ENCODE data around the gene HHAT.

Gene HHAT

DNA sequence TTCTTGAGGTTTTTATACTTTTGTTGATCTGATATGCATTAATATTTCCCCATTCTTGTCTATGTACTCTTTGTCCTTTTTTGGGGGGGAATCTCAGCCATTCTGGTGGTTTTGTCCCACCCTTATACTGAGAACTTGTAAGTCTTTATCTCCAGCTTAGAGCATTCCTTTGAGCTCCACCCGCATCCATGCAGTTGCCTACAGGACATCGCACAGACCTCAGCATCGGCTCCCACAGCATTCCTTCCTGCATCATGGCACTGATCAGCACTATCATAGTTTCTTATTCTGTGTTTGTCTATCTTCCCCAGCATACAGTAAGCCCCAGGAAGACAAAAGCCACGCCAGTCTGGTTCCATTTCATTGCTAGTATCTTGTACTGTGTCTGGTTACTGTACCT, 33.0 kb downstream of the HHAT start:
- DNase-seq: no peak

DNA sequence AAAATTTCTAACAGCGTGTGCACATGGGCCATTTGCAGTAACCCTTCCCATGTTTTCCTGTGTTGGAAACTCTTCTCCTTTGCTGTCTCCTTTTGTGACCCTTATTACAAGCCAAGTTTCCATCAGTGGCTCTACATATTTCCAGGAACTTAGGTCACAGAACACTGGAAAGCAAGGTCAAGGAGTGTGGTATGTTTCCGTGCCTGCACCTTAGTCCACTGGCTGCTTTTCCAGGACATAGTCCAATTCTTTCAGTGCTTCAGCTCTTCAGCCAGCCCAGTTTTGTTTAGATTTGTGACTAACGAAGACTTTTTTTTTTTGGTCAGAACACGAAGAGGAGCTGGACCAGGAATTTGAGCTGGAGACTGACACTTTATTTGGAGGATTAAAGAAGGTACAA, 33.8 kb downstream of the HHAT start:
- DNase-seq: no peak

DNA sequence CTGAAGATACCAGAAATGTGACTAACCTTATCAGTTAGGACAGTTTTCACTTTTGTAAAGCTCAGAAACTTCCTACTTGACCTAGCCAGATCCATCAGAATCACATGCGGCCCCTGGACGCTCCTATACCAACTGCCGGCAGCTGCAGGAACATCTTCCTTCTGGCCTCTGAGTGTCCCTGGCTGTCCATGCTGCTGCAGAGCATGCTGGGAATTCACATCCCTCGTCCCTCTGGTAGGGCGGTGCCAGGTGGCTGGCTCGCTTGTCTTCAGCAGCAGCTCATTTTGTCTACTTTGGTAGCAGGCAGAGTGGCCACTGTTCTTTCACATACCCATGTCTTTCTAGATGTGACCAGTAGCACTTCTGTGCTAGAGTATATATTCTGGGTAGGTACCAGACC, 34.4 kb downstream of the HHAT start:
- DNase-seq: peak; percentile 48 to 62

DNA sequence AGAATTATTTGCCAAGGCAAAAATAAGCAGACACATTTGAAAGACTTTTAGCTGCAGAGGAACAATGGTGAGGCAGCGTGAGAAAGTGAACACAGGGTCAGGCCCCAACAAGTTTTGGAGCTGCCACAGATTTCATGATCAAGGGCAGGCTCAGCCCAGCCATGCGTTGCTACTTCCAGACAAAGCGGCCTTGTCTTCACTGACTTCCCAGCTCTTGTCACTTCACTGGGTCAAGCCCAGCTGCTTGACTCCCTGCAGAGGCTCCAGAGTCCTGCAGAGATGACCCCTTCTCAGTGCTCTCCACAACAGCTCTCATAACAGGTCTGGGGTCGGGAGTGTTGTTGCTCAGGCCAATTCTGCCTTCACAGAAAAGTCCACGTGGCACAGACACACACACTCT, 35.8 kb downstream of the HHAT start:
- no peak for DNase-seq

DNA sequence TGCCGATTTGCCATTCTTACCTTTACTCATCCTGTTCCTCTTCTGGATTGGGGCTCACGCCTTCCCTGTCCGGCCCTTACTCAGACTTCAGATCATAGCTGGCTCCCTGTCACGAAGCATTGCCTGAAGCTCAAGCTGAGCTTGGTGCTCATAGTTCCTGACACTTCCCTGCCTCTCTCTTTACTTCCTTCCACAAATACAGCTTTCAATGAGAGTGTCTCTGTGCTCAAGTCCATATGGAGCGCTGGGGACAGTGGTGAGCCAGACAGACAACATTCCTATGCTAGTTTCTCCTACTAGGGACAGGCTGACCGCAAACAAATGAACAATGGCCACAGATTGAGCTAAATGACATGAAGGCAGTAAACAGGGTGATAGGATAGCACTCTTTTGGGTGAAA, 38.1 kb downstream of the HHAT start:
- DNase-seq: no peak

DNA sequence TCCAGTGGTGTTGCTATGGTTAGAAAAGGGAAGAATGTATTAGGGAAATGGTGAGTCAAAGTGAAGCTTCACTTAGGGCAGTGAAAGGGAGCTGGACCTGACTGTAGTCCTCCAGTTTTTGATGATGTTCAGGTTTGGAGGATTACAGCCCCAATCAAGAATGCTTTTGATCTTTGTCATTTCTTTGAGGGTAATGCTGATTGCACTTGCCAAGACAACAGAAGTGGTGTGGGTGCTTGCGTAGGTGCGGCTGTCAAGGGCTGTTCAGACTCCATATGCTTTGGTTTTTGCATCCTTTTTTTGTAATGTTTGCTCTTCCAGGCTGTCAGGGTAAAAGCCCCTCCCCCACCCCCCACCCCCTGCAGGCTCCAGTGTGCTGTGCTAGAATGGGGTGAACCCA, 38.9 kb downstream of the HHAT start:
- DNase-seq: no peak

DNA sequence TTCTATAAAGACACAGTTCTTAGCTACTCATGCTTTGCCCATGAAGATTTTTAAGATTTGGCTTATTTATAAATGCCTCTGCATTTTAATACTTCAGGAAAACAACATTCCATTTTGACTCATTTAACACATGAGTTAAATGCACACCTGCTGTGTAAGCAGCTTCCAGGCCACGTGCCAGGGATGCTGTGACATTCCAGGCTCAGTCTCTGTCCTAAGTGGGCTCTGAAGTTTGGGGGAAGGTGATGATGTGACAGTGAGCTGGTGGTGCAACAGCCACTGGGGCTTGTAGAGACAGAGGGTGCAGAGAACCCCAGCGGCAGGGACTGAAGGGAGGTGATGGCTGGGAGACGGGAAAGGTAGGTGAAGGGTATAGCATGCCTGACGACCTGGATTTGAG, 40.7 kb downstream of the HHAT start:
- DNase-seq: no peak

DNA sequence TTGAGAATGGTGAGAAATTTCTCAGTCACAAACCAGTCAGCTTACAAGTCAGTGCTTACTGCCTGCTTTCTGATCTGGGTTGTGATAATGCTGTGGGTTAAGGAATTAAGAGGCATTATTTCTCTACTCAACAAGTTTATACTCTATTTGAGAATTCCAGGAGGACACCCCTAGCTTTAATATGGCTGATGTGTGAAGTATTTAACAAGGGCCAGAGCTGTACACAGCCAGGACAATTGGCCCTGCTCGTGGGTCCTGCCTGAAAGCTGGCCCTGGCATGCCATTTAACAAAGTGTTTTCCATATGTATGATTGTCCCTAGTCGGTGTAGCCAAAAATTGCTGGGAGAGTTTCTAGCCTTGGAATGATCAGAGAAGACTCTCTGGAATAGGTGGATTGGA, 43.2 kb downstream of the HHAT start:
- no peak for DNase-seq

DNA sequence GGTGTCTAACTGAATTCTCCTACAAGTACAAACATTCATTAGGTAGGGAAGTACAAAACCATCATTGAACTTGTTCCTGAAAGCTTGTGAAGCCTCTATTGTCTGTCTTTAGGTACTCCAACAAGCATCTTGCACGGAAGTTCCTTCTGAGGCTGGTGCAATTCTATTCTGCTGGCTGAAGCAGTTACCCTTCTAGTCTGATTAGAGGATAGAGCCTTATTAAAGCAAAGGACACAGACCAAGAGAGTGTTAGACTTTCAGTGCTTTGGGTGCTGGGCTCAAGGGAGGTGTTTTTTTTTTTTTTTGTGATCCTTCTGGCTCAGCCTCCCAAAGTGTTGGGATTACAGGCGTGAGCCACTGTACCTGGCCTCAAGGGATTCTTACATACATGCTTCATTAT, 43.8 kb downstream of the HHAT start:
- DNase-seq: no peak

DNA sequence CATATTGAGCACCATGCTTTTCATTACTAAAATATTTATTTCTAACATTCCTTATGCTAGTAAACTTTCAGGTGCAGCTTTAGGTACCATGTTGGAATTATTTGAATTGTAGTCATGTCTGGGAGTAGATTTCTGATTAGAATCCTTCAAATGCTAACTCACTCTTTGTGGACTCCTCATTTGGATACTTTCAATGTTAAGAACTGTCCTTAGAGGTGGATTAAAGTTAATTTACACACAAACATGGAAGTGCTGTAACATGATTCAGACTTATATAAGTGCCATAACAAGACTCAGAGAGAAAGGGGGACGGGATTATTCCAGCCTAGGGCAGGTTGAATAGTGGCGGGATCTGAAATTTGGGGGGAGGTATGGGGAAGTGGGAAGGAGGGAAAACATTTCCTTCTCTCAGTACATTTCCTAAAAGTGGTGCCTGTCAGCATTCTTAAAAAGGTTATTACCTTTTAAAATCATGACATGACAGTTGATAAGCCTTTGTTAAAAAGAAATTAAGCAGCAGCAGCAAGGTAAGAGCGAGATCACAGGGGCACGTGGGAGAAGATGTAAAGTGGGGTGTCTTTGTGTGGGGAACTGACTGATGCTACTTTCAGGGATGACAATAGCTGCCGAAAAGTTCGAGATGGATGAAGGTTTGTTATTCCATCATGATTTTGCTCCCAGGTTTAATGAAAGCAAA, 44.4 kb downstream of the HHAT start:
- no peak for DNase-seq

DNA sequence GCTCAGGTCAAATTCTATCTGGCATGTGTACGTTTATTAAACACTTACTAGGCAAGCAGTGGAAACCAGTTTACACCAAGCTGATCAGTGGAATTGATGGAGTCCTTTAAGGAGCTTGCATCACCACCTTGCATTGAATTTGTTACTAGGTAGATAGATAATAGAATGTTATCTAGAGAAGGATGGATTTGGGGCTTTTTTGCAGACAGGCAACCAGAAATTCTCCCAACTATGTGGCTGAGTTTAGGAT, 44.9 kb downstream of the HHAT start:
- no peak for DNase-seq

DNA sequence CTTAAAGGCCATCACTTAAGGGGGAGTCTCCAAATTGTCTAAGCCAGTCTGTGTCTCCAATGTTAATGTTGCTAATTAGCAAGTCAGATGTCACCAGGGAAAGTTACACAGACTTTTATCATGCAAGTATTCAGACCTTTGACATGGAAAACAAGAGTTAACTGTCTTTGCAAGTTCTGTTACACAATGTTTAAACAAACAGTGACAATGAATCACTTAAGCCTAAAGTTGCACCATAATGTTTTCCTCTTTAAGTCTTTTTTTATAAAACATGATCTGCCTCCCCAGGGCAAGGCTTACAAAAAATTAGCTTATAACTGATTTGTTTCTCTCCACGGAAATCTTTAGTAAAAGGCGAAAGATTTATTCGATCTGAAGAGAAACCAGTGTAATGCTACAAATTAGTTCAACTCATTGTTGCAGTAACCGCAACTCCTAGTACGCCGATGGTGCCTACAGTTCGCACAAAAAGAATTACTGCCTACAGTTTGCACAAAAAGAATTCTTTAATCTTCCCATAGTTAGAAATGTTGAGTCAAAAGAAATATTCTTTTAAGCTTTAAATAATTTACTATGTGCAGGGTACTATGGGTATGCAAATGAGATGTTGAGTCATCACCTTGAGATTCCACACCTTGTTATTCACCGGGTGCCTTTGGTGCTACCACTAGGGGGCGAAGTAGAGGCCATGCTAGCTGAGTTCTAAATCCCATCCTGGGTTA, 45.3 kb downstream of the HHAT start:
- peak; percentile 47 to 64 for DNase-seq

DNA sequence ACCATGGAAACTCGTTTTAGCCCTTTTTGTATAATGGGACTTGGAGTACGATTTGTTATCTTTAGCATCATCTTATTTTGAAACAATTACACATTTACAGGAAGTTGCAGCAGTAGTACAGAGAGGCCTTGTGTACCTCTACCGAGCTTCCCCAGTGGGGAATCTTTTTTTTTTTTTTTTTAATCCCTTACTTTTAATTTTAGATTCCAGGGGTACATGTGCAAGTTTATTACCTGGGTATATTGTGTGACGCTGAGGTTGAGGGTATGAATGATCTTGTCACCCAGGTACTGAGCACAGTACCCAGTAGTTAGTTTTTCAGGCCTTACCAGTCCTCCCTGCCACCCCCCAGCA, 45.9 kb downstream of the HHAT start:
- no peak for DNase-seq

DNA sequence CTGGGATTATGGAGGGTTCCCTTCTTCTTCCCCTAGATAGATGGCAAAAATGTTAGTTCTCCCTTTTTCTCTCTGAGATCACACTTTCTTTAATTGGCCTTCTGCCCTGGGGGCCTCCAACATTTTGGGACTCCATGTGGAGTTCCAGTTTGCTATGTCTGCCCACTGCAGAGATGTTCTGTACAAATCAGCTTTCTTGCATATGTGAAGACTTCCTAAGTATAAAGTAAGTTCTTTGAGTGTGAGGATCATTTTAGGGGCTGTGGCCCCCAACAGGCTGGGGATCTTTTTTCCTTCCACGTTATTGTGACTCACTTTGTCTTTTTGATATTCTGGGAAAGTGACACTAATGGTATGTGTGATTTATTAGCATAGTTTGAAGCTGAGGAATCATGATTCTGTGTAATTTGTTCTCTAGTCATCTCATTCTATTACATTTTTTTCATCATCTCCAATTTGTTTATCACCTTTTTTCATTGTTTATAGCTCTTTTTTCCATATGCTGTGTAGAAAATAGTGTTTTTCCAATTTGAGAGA, 48.2 kb downstream of the HHAT start:
- DNase-seq: no peak

DNA sequence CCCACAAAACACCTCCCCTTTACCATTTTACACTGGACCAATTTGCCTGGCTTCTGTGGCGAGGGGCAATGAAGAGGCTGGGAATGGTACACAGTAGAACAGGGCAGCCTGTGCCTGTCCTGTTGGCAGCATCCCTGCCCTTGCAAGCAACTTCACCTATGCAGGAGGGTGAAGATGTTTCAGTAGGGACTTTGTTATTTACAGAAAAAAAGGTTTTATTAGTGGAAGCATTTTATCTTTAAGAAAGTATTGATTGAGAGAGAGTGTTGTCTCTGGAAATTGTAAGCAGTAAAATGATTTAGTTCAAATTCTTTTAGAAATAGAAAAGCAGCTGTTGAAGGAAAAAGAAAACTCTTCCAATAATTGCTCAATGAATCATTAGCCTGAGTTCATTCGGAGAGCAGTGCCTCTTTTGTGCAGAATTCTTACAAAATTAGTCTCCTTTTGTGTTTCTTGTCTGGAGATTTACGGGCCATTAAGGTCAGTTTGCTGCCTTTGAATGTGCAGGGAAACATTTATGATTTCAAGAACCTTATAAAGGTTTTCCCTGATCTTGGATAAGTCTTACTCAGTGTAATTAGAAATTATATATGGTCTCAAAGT, 49.1 kb downstream of the HHAT start:
- DNase-seq: no peak

DNA sequence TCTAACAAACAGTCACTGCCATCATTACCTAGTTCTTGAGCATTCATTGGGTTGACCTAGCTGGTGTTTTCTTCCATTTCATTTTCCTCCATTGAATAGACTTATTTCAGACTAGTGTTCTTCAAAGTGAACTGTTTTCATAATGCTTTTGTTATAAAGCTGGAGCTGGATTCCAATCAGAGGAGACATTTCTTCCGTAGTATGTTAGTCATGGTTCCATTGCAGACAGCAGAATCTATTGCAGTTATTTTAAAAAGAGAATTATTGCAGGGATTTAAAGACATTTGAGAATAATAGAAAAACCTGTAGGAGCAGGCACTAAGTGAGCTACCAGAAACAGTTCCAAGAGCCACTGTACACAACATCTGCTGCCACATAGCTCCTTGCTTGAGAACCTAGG, 50.0 kb downstream of the HHAT start:
- no peak for DNase-seq

DNA sequence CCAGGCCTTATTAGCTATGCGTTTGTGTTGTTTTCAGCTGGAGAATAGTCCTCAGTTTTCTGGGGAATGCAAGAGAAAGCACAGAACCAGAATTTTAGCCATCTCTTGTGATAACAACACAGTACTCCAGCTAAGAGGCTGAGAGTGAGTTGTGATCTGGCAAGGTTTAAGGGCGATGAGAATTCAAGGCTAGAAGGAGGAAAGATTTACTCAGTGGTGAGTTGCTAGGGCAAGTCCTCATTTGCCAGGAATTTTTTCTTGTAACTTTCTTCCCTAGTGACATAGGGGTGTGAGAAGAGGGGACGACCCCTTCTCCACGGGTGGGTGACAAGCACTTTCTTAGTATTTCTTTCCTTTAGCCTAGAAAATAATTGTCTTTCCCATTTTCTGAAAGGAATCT, 53.2 kb downstream of the HHAT start:
- no peak for DNase-seq

DNA sequence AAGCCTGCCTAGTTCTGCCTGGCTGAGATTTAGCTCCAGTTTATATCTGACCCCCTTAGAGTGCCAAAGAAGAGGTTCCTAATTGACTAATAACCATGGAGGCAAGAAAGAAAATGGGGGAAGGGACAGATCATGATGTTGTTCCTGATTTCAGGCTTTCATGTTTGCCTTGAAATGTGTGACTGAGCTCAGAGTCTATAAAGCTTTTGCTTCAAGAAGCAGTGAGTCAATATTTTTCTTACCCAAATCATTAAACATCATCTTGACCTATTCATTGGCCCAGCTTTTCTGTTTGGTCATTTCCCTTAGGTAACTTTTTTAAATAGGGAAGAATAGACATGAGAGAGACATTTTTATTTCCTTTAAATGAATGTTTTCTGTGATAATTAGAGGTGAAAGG, 55.9 kb downstream of the HHAT start:
- DNase-seq: no peak

DNA sequence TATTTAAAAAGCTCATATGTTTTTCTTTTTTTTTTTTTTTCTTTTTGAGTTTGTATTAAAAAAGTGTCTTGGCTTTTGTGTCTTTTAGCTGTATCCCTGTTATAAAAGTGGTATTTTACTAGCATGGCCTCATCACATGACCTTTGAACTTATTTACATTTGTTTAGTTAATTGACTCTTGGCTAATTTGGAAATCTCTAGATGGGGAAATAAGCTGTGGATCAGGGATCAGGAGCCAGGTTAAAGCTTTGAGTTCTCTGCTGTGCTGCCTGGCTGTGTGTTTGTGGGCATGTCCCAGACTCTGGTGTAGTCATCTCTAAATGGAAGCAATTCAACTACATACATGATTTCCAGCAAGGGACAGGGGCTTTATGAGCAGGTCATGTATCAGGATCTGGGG, 56.5 kb downstream of the HHAT start:
- no peak for DNase-seq

DNA sequence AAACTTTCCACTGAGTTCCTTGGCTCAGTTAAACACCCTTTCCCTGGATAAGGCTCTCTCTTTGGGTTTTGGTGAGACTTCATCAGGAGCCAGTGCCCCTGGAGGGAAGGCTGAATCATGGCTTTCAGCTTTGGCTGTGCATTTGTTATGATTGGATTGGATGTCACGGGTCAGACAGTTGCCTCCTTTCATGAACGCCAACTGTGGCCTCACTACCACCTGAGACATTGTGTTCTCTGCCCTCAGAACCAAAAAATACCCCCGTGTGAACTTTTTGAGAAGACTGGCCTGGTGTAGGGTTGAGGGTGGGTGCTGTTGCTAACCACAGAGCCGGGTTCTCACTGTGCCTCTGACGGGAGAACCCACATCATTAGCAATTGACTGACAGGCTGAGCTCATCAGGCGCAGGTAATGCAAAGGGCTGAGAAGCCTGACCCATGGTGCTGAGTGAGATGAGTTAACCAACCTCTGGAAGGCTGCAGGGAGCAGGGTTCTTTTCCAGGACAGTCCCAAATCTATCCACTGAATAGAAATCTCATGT, 65.6 kb downstream of the HHAT start:
- DNase-seq: no peak

DNA sequence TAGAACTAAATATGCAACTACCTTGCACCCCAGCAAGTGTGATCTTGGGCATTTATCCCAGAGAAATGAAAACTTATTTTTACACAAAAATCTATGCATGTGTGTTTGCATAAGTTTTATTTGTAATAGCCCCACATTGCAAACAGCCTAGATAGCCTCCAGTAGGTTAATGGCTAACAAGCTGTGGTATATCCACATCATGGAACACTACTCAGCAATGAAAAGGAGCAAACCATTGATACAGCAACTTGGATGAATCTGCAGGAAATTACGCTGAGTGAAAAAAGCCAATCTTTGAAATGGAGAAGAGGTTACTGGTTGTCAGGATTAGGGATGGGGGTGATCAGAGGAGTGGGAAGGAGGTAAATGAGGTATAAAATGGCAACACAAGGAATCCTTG, 67.8 kb downstream of the HHAT start:
- DNase-seq: no peak

DNA sequence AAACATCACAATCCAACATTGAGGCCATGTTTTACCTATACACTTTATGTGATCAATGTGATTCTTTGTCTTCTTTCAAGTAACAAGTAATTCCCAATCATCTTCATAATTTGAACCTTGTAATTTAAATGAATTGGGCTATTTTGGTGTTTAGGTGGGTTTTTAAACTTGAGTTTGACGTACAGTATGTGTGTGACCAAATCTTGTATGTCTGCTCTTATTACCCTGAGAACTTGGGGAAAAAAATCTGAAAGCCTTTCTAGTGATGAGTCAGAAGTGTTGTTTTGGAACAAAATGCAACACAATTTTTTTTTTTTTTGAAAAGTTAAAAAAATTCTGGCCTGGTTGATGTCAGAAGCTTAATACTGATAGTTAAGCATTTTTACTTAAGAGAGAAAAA, 68.5 kb downstream of the HHAT start:
- DNase-seq: no peak

DNA sequence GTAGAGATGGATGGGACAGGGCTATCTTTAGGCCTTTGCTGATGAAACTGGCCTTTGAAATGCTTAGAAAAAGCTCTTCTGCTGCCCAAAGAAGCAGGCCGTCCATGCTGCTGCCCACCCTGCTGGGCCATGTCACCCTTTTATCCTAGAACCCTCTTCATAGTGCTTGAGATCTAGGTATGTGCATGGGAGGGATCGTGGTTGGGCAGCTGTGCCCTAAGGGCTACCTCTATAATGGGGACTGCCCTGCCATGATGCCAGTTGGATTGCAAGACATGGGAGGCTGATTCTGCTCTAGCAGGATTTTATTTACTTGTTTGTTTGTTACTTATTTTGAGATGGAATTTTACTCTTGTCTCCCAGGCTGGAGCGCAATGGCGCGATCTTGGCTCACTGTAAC, 69.0 kb downstream of the HHAT start:
- no peak for DNase-seq

DNA sequence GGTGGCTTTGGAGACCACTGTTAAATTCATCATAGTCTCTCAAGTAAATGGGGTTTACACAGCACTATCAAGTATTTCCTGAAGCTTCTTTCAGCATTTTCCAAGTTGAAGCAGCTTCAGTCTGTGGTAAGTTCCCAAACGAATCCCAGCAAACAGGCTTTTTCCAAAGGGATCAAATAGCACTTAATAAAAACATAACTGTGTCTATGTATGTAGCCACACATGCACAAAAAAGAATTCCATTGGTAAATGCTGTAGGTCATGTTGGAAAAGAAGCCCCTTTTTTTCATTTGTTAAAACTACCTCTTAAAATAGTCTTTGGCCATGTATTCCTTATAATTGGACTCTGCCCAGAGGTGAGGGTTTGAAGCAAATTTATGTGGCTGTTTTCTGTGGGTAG, 69.8 kb downstream of the HHAT start:
- no peak for DNase-seq
